D721Med (cell line): ENCODE results near the gene PNPLA7.

Experiments
- DNase-seq: peaks from one replicate; pipeline ENCODE4 v3.0.0; 2011; ENCODE audit warnings: low spot score; ENCODE audit not compliant: insufficient read length
- FAIRE-seq: peaks from 2 replicates; lab custom pipeline; 2011; peaks lifted over from hg19 to GRCh38; lab: Jason Lieb, UNC
- TF ChIP-seq, protein P1 (sequence below): IDR thresholded peaks from 2 replicates; pipeline ENCODE4 v1.5.1; 2012; ENCODE audit warnings: mild to moderate bottlenecking, control low read depth; ENCODE audit not compliant: insufficient read depth; ENCODE audit errors: missing control alignments

PNPLA7 gene

DNA sequence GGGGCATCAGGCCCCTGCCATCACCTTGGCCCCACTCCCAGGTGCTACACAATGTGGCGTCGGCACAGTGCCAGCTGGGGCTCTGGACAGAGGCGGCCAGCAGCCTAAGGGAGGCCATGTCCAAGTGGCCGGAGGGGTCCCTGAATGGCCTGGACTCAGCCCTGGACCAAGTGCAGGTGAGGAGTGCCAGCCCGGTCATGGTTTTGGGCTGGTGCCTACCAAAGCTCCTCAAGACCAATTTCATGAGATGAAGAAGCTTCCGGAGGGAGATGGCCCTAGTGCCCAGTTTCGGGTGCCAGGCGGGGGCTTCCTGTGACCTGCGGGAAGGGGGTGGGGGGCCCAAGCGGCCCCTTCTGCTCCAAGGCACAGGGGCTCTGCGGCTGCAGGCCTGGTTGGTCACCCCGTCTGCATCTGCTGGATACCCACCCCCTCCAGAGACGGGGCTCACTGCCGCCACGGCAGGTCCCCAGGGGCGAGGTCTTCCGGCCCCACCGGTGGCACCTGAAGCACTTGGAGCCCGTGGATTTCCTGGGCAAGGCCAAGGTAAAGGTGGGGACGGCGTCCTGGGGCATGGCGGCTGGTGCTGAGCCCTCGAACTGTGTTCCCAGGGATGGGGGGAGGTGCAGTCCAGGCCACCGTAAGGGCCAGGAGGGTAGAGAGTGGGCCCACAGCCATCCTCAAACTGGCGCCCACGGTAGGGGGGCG is 121.2 kb downstream of the PNPLA7 start:
- FAIRE-seq: no peak
- no peak for DNase-seq
- TF ChIP-seq, protein P1, sequence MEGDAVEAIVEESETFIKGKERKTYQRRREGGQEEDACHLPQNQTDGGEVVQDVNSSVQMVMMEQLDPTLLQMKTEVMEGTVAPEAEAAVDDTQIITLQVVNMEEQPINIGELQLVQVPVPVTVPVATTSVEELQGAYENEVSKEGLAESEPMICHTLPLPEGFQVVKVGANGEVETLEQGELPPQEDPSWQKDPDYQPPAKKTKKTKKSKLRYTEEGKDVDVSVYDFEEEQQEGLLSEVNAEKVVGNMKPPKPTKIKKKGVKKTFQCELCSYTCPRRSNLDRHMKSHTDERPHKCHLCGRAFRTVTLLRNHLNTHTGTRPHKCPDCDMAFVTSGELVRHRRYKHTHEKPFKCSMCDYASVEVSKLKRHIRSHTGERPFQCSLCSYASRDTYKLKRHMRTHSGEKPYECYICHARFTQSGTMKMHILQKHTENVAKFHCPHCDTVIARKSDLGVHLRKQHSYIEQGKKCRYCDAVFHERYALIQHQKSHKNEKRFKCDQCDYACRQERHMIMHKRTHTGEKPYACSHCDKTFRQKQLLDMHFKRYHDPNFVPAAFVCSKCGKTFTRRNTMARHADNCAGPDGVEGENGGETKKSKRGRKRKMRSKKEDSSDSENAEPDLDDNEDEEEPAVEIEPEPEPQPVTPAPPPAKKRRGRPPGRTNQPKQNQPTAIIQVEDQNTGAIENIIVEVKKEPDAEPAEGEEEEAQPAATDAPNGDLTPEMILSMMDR: no peak

DNA sequence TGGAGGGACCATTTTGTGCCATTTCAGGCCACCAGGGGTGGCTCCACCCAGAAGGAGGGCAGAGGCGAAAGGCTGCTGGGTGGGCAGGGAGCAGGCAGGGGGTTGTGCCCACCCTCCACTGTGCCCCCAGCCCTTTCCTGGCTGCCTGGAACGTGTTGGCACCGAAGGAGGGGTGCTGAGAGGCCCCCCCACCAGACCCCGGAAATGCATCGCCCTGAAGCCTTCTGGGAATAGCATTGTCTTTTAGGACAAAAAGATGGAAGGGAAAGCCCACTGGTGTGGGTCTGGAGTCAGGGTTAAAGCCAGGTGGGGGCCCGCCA is 121.9 kb downstream of the PNPLA7 start:
- no peak for FAIRE-seq
- no peak for DNase-seq
- TF ChIP-seq, protein P1: no peak

DNA sequence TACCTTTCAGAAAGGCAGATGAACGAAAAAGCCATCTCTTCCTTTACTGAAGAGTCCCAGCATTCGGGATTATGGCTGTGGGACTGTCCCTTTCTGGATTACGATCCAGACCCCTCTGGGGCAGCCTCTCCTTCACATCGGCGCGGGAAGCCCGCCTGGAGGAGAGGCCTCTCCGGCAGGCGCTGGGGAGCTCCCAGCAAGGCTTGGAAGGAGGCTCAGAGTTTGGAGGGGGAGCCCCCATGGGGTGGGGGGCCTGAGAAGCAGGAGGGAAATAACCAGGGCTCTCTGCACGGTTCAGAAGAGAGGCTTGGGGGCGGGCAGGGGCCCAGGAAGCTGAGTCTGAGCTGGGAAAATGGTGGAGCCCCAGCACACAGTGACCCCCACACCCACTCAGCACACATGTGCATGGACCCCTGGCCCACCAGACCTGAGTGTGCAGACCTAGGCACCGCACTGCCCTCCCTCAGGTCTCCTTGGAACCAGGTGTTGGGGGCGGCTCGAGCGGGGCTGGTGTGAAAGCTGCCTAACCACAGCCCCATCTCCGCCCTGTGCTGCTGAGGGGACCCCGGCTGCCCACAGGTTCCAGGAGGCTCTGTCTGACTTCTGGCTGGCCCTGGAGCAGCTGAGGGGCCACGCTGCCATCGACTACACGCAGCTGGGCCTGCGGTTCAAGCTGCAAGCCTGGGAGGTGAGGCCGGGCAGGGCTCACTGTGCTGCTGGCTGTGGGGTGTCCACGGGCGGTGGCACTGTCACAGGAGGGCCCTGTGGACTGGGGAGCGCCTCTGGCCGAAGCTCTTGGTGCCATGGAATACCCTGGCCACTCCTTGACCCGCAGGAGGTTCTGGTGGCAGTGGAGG is 122.5 kb downstream of the PNPLA7 start:
- FAIRE-seq: no peak
- TF ChIP-seq, protein P1: no peak
- DNase-seq: no peak

DNA sequence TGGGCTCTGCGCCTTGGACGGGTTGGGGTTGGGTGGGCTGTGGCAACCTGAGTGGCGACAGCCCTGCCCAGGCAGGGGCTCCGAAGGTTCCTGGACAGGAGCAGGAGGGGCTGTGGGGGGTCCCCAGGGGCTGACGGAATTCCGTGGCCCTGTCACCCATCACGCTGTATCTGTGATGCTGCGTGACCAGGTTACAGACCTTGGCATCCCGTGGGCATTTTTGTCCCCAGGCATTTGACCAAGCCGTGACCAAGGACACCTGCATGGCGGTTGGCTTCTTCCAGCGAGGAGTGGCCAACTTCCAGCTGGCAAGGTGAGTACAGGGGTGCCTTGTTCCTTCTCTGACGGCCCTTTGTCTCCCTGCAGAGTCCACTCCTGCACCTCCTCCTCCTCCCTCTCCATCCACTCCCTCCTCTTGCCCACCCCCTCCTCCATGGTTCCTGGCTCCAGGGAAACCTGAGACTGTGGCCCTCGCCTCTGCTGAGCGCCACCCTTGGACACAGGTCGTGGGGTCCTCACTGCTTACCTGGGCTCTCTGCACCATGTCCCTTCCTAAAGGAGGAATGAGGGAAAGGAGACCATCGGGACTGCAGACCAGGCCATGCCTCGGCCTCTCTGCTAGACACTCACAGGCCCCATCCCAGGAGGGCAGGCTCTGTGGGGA is 124.1 kb downstream of the PNPLA7 start:
- no peak for DNase-seq
- TF ChIP-seq, protein P1: no peak
- FAIRE-seq: no peak

DNA sequence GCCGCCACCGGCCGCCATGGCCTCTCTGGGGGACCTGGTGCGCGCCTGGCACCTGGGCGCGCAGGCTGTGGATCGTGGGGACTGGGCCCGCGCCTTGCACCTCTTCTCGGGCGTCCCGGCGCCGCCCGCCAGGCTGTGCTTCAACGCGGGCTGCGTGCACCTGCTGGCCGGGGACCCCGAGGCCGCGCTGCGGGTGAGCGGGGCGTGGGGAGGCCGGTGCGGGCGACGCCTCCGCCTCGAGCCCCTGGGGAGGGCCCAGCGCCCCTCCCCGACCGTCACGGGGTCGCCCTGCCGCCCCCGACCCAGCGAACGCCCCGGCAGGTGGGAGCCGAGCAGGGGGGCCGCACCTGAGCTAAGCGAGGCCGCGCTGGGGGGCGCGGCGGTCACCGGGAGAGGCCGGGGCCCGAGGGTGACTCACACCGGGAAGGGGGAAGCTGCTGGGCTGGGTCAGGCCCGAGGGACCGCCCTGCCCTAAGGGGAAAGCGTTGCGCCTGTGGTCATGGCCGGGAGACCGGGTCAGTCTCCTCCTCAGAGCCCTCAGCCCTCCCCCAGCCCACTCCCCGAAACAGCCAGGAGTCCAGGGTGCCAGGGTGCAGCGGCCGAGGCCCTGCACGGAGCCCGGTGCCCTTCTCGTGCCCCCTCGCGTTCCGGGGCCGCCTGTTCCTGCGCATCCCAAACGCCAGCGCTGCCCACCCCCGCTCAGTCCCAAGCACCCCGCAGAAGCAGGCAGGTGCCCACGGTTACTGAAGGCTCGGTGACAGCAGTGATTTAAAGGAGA is 126.5 kb downstream of the PNPLA7 start:
- TF ChIP-seq, protein P1: no peak
- no peak for DNase-seq
- no peak for FAIRE-seq

DNA sequence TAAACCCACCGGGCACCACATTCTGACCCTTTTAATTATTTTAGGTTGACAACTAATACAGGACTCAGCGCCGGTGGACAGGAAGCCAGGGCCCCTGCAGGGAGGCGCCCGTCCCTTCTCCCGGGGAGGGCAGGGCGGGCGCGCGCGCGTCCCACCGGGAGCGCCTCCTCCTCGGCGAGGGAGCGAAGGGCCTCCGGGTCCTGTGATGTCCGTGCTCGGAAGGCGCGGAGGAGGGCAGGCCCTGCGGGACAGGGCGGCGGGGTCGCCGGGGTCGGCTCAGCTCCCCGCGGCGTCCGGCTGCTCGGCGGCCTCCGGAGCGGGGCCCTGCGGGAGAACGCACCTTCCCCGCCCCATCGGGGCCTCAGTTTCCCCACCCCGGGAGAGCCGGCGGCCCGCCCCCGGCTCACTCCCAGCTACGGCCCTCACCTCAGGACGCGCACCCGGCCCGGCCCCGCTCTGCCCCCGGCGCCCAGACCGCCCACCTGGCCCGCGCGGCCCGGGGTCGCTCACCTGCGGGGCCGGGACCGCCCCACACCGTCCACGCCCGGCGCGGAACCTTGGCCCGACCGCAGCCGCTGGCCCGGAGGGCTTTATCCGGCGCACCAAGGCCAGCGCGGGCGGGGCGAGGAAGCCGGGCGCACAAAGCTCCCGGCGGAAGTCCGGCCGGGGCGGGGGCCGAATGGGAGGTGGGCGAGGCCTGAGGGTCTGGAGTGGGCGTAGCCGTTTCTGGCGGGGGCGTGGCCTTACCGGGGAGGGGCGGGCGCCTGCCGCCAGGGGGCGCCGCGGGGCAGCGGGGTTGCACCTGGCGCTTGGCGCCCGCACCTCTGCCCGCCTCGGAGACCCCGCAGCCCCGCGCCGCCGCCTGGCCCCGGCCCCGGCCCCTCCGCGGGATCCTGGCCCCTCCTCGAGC is 127.3 kb downstream of the PNPLA7 start, which contains the start of the genes EXD3 and NOXA1:
Gene EXD3 (minus strand): TSS at position 559 of the 910 bp plus-strand sequence. CDS start 27,805 bp downstream, outside the sequence.
Gene NOXA1 (plus strand): TSS at position 790 of the 910 bp plus-strand sequence. CDS start 137 bp downstream, outside the sequence.
- no peak for FAIRE-seq
- TF ChIP-seq, protein P1: peak; percentile 38
- DNase-seq: peak; percentile 68
